GM18867 (cell line): ENCODE data around the gene OASL.

Experiments
- ATAC-seq: cut with Tn5 transposase; IDR thresholded peaks from one replicate; pipeline ENCODE4 v1.9.1; 2021; ENCODE audit warnings: mild to moderate bottlenecking, moderate library complexity; ENCODE audit not compliant: unreplicated experiment

The OASL gene

GRCh38 chr12:120992989-120993388 is 46.1 kb downstream of the OASL start:
- no peak for ATAC-seq

- no peak for ATAC-seq
Measured at GRCh38 chr12:120991965-120992364, 47.1 kb downstream of the OASL start.

GRCh38 chr12:120990487-120991055 is 48.5 kb downstream of the OASL start:
- no peak for ATAC-seq

GRCh38 chr12:120989687-120990086 is 49.4 kb downstream of the OASL start:
- ATAC-seq: no peak

GRCh38 chr12:120988658-120989057 is 50.4 kb downstream of the OASL start:
- ATAC-seq: no peak

GRCh38 chr12:120988234-120988633 is 50.8 kb downstream of the OASL start:
- no peak for ATAC-seq

GRCh38 chr12:120984351-120984898 is 54.6 kb downstream of the OASL start:
- ATAC-seq: no peak

GRCh38 chr12:120983759-120984158 is 55.3 kb downstream of the OASL start:
- no peak for ATAC-seq

GRCh38 chr12:120982659-120983058 is 56.4 kb downstream of the OASL start:
- ATAC-seq: no peak

GRCh38 chr12:120981407-120981941 is 57.6 kb downstream of the OASL start:
- ATAC-seq: no peak

GRCh38 chr12:120980800-120981368 is 58.2 kb downstream of the OASL start:
- ATAC-seq: no peak

GRCh38 chr12:120979862-120980696 is 59.0 kb downstream of the OASL start:
- ATAC-seq: no peak

GRCh38 chr12:120979220-120979861 is 59.7 kb downstream of the OASL start:
- no peak for ATAC-seq

- no peak for ATAC-seq
Measured at GRCh38 chr12:120978296-120979219, 60.5 kb downstream of the OASL start, which contains the start of gene HNF1A. HNF1A (plus strand) TSS chr12:120978543; CDS start chr12:120978769, 226 bp downstream.

GRCh38 chr12:120977531-120978295 is 61.3 kb downstream of the OASL start:
- ATAC-seq: no peak

GRCh38 chr12:120972870-120973543 is 66.0 kb downstream of the OASL start:
- ATAC-seq: no peak

- no peak for ATAC-seq
Measured at GRCh38 chr12:120971299-120972180, 67.5 kb downstream of the OASL start.

GRCh38 chr12:120970310-120970709 is 68.7 kb downstream of the OASL start:
- ATAC-seq: no peak
